ENCODE data around the gene NCBP2L. TPM values are rescaled to one million over a fixed set of nuclear protein-coding genes. Genes with fewer than 3 reads are reported as not detected.

Gene NCBP2L
- total RNA-seq, 1 experiment from 2014 or later = 0.20 TPM

DNA sequence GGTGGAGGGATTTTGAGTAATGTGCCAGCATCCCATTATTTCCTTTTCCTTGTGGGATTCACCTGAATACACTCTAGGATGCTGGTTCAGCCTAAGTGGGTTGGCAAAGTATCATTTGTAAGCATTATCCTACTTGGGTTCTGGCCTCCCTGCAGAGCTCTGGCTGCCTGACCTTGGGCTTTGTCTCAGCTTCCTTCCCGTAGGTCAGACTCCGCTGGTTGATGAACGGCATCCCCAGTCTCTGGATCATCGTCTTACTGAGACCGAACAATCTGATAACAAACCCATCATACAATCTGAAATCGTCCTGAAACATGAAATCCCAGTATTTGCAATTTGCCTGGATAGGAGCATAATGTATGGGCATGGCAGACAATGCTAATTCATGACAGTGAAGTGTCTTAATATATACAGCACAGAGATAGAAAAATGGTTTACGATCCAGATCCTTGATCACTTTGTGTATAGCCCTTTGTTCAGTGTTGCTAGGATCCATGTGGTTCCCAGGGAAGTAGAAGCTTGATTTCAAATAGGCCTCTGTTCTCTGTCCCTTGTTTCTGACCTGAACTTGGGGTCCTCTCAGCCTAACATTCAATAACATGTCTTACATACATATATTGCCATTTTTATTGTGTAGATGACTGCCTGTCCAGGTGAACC, 53.7 kb downstream of the NCBP2L start (continued):
- TF ChIP-seq, protein P1, sequence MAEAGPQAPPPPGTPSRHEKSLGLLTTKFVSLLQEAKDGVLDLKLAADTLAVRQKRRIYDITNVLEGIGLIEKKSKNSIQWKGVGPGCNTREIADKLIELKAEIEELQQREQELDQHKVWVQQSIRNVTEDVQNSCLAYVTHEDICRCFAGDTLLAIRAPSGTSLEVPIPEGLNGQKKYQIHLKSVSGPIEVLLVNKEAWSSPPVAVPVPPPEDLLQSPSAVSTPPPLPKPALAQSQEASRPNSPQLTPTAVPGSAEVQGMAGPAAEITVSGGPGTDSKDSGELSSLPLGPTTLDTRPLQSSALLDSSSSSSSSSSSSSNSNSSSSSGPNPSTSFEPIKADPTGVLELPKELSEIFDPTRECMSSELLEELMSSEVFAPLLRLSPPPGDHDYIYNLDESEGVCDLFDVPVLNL (CRISPR knock-in tag; IDR thresholded peaks at IDR 0.05; ENCODE audit: borderline replicate concordance, low read depth) = no peak

DNA sequence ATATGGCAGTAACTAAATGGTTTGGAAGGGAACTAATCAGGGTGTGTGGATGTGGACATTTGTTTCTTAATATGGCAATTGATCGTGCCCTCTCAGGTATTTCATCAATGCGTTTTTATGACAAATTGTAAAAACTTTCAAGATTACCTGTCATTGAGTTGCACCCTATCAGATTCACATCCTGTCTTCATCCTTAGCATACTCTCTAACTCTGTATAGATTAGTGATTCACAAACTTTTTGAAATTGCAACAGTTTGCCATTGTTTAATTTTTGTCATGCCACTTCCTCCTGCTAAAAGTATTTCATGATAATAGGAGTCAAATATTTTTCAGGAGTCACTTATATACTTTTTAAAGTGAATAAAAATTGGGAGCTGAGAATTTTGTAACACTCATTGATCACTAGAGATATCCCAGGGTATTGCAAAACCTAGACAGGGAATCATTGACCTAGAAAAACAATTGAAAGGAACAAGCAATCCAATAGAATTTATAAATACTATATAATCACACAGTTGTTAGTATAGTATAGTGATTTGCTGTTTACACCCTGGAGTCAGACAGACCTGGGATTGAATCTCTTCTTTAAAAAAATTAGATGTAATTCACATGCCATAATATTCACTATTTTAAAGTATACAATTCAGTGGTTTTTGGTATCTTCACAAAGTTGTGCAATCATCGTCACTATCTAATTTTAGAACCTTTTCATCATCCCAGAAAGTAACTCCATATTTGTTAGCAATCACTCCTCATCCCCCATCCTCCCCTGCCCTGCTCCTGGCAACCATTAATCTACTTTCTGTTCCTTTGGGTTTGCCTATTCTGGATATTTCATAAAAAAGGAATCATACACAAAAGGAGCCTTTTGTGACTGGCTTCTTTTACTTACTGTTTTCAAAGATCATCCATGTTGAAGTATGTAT, 57.0 kb downstream of the NCBP2L start:
- no peaks in the 10 kb centered on the region for H3K27me3 Mint-ChIP-seq (ENCODE audit: low read depth)
- no peaks in the 10 kb centered on the region for H3K36me3 Mint-ChIP-seq
- no peak for ATAC-seq
- H3K9me3 Mint-ChIP-seq = no peaks in the 10 kb centered on the region
- H3K4me3 Mint-ChIP-seq = no peak overlapping the region
- ChIA-PET POLR2A (no interaction called here), CTCF (no interaction called here)
- 0 out of 2 replicates have a peak, but pooled peaks cover 3% of the 10 kb centered on the region for H3K4me1 Mint-ChIP-seq
- TF ChIP-seq TEAD1 (CRISPR knock-in tag; IDR thresholded peaks at IDR 0.05) (no peak), RELA (CRISPR knock-in tag; IDR thresholded peaks at IDR 0.05; ENCODE audit: borderline replicate concordance) (no peak)
- TF ChIP-seq, protein P2, sequence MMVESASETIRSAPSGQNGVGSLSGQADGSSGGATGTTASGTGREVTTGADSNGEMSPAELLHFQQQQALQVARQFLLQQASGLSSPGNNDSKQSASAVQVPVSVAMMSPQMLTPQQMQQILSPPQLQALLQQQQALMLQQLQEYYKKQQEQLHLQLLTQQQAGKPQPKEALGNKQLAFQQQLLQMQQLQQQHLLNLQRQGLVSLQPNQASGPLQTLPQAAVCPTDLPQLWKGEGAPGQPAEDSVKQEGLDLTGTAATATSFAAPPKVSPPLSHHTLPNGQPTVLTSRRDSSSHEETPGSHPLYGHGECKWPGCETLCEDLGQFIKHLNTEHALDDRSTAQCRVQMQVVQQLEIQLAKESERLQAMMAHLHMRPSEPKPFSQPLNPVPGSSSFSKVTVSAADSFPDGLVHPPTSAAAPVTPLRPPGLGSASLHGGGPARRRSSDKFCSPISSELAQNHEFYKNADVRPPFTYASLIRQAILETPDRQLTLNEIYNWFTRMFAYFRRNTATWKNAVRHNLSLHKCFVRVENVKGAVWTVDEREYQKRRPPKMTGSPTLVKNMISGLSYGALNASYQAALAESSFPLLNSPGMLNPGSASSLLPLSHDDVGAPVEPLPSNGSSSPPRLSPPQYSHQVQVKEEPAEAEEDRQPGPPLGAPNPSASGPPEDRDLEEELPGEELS (CRISPR knock-in tag; IDR thresholded peaks at IDR 0.05) = no peak
- TF ChIP-seq, protein P3, sequence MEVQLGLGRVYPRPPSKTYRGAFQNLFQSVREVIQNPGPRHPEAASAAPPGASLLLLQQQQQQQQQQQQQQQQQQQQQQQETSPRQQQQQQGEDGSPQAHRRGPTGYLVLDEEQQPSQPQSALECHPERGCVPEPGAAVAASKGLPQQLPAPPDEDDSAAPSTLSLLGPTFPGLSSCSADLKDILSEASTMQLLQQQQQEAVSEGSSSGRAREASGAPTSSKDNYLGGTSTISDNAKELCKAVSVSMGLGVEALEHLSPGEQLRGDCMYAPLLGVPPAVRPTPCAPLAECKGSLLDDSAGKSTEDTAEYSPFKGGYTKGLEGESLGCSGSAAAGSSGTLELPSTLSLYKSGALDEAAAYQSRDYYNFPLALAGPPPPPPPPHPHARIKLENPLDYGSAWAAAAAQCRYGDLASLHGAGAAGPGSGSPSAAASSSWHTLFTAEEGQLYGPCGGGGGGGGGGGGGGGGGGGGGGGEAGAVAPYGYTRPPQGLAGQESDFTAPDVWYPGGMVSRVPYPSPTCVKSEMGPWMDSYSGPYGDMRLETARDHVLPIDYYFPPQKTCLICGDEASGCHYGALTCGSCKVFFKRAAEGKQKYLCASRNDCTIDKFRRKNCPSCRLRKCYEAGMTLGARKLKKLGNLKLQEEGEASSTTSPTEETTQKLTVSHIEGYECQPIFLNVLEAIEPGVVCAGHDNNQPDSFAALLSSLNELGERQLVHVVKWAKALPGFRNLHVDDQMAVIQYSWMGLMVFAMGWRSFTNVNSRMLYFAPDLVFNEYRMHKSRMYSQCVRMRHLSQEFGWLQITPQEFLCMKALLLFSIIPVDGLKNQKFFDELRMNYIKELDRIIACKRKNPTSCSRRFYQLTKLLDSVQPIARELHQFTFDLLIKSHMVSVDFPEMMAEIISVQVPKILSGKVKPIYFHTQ (CRISPR knock-in tag; IDR thresholded peaks at IDR 0.05) = no peak
- no peak overlapping the region for H3K27ac Mint-ChIP-seq
- no peak for DNase-seq (ENCODE audit: low spot score)

DNA sequence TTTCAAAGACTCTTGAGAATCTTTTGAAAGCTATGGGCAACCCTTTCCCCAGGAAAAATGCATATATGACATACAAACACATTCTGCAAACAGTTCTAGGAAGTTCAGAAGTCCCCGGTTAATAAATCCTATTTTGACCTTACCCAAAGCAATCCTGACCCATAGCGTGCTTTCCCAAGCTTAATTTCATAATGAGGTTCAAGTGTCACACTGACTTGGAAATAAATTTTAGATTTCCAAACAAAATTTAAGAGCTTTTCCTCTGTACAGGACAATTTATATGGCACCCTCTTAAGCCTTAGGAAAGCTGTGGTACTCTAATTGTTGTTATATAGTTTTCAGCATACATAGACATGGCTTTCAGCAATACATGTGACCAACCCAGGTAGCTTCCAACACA, 59.4 kb downstream of the NCBP2L start:
- CTCF ChIA-PET = interaction anchor here (1.4 kb wide), 1 partner anchor 13 kb away, joined by 4 read pairs; no protein-coding TSS in a partner anchor
- POLR2A ChIA-PET = interaction anchor here (0.7 kb wide), 1 partner anchor 22 kb away, joined by 3 read pairs; no protein-coding TSS in a partner anchor
- no peaks in the 10 kb centered on the region for H3K36me3 Mint-ChIP-seq
- H3K27me3 Mint-ChIP-seq (ENCODE audit: low read depth) = no peaks in the 10 kb centered on the region
- TF ChIP-seq NFATC4 (CRISPR knock-in tag; IDR thresholded peaks at IDR 0.05) (no peak), ZNF121 (CRISPR knock-in tag; IDR thresholded peaks at IDR 0.05) (no peak), NR1H2 (CRISPR knock-in tag; IDR thresholded peaks at IDR 0.05) (no peak)
- TF ChIP-seq, protein P1 (CRISPR knock-in tag; IDR thresholded peaks at IDR 0.05; ENCODE audit: borderline replicate concordance, low read depth) = no peak
- TF ChIP-seq, protein P4, sequence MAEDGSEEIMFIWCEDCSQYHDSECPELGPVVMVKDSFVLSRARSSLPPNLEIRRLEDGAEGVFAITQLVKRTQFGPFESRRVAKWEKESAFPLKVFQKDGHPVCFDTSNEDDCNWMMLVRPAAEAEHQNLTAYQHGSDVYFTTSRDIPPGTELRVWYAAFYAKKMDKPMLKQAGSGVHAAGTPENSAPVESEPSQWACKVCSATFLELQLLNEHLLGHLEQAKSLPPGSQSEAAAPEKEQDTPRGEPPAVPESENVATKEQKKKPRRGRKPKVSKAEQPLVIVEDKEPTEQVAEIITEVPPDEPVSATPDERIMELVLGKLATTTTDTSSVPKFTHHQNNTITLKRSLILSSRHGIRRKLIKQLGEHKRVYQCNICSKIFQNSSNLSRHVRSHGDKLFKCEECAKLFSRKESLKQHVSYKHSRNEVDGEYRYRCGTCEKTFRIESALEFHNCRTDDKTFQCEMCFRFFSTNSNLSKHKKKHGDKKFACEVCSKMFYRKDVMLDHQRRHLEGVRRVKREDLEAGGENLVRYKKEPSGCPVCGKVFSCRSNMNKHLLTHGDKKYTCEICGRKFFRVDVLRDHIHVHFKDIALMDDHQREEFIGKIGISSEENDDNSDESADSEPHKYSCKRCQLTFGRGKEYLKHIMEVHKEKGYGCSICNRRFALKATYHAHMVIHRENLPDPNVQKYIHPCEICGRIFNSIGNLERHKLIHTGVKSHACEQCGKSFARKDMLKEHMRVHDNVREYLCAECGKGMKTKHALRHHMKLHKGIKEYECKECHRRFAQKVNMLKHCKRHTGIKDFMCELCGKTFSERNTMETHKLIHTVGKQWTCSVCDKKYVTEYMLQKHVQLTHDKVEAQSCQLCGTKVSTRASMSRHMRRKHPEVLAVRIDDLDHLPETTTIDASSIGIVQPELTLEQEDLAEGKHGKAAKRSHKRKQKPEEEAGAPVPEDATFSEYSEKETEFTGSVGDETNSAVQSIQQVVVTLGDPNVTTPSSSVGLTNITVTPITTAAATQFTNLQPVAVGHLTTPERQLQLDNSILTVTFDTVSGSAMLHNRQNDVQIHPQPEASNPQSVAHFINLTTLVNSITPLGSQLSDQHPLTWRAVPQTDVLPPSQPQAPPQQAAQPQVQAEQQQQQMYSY (CRISPR knock-in tag; IDR thresholded peaks at IDR 0.05) = no peak
- 0 out of 2 replicates have a peak overlapping the region, but pooled peaks have one; percentile 2 for H3K27ac Mint-ChIP-seq
- no peak overlapping the region for H3K4me3 Mint-ChIP-seq
- DNase-seq (ENCODE audit: low spot score) (no peak), ATAC-seq (no peak)
- no peaks in the 10 kb centered on the region for H3K9me3 Mint-ChIP-seq
- H3K4me1 Mint-ChIP-seq = no peaks in the 10 kb centered on the region
